NAMALWA (cell line): ENCODE results near the gene CDC42BPA.
"Not testable (repeated sequence)": the region's sequence is repeated elsewhere in the genome, so short reads cannot be mapped to it uniquely, and the experiment has no call there.

Source experiments
- DNase-seq: peaks from one replicate; pipeline ENCODE4 v3.0.0-alpha.2; 2015; ENCODE audit warnings: low spot score

CDC42BPA gene

DNA sequence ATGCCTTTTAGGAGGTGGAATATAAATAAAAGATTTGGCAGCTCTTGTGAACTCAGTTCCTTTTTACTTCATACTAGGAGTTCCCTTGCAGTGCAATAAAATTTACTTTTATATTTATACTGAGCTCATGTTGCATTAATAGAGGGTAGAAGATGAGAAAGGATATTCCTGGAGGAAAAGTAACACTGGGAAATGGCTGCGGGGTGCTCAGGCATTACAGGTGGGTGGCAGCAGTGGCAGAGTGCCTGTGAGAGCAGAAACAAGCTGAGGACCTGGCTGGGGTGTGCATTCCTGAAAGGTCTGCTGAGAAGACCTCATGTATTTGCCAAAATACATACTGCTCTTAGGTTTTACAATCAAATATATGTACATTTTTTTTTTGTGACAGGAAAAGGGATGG is 251.3 kb downstream of the CDC42BPA start:
- DNase-seq = no peak

DNA sequence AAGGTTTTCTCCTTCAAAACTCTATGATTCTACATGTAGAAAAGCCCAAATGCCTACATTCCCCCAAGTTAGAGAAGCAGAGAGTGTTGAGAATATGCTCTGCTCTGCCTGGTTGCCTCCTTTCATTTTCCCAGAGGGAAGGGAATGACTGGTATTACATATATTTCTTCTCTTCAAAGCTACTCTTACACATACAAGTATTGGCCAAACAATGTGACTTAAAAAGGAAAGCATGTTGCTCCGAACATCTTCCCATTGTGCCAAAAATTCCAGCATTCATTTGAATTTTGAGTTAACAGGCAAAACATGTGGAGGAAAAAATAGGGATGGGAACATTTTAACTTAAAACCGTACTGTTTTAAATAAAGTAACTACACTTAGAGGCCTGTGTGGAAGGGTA is 253.0 kb downstream of the CDC42BPA start:
- no peak for DNase-seq

DNA sequence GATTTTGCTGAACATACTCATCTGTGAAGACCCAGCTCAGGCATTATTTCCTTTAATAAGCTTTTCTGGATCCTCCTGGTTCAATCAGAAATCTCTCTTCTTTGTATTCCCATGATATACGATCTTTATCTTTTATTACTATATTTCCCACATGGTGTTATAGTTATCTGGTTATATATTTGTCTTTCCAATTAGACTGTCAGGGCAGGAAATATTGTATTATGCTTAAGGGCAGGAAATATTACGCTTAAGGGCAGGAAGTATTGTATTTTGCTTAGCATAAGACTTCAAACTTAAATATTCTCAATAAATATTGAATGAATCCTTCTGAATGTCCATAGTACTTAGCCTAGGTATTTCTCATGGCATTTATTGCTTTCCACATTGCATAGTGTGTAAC is 256.0 kb downstream of the CDC42BPA start:
- no peak for DNase-seq

DNA sequence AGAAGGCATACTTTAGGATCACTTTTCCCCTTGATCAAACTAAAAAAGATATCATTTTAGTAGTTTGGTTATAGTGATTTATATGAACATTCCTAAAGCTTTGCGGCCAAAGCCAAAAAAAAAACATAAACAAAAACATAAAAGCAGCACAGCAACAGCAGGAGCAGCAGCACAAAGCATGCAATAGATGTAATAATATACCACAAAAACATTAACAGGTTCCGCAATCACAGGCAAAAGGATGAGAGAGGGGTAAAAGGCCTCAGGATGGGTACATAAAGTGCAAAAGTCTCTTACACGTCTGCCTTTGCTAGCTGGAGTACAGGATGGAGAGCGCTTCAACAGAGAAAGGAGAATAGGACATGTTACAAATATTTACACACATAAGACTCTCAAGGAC is 259.2 kb downstream of the CDC42BPA start:
- no peak for DNase-seq

DNA sequence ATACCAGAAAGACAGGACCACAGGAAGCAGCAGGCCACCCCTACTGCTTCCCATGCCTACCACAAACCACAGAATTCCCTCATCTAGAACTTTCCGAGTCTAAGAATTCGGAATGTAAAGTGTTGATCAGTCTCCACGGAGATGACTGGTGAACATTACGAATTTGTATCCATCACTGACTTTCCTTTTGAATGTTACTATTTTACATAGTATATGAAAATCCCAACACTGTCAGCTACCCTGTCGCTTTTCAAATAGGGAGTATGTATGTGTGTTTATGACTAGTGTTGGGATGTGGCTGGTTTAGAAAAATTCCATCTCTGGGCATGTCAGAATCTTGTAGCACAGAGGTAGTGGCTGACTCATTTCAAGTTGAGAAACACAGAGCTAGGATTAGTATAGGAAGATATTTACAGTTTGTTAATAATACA is 260.0 kb downstream of the CDC42BPA start:
- no peak for DNase-seq

DNA sequence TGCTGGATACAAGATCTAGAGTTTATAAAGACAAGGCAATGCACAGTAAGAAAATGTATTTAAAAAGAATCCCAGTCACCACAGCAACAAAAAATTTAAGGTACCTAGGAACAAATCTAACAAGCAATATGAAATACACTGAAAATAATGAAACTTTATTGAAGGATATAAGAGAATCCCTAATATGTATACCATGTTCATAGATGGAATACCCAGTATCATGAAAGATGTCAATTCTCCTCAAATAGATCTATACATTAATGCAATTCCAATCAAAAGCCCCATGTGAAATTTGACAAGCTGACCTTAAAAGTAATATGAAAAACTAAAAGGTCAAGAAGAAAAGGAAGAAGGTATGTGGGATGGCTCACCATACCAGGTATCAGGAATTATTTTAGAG is 269.0 kb downstream of the CDC42BPA start:
- DNase-seq = no peak

DNA sequence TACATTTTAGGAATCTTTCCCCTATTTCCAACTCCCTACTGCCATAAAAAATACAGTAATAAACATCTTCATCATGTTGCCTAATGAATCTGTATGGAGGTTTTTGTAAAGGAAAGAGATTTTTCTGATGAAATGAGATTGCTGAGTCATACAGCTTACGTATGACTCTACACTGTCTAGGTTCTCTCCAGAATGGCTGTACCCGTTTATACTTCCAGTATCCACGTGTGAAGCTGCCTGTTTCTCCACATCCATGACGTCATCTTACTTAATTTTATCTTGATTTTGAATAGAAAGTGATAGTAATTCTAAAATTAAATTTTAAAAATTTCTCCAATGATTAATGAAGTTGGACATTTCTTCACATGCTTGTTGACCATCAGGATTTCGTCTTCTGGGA is 274.5 kb downstream of the CDC42BPA start:
- DNase-seq = no peak

DNA sequence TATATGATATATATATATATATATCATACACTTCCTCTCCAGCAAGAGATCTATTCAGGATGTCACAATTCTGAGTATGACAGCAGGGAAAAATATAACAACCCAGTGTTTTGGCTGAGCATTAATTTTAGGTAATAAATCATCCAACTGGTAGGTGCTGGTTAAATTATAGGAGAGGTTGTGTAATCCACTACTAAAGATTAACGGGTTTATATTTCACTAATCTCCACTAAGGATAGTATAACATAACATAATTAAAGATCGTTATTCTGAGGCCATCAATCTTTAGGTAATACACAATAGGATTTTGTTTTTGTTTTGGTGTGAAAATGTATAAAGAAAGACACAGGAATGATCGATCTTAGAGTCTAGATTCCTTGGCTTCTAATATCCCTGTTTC is 276.0 kb downstream of the CDC42BPA start:
- no peak for DNase-seq

DNA sequence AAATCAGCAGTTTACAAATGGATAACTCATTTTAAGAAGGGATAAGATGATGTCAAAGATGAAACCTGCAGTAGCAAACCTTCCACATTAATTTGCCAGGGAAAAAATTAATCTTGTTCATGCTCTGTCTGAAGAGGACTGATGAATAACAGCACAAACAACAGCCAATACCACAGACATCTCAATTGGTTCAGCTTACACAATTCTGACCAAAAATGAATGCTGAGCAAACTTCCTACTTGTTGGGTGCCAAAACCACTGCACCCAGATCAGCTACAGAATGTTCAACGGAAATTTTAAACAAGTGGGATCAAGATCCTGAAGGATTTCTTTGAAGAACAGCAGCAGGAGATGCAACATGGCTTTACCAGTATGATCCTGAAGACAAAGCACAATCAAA is 279.9 kb downstream of the CDC42BPA start:
- DNase-seq = no peak

DNA sequence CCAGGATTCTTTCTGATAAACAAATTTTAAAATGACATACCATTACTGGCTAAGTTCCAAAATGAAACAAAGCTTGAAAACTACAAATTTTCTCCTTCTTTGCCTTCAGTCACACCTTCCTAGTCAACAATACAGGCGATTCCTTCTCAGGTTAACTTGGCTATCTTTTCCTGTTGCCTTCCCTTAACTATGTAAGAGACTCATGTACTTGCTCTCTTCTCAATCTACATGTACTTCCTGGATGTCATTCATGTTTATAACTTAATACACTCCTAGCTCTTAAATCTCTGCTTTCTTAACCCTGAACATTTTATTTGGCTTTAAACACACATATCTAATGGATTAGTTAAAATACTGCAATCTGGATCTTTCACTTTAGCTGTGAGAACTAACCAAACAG is 281.2 kb downstream of the CDC42BPA start:
- DNase-seq = no peak

DNA sequence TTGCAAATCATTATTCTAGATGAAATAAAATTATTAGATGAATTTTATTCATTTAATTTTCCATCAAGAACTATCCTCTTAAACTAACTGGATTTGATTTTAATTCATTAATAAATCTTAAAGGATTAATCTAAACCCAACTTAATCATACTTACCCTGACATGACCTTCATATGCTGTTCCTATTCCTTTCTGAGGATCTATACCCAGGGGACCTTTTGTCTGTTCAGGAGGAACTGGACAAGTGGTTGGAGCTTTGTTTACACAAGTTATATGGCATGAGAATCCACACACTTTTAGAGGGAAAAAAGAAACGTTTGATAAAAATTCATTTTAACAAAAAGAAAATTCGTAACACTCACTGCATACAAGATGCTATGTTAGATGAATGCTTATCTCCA is 283.0 kb downstream of the CDC42BPA start:
- no peak for DNase-seq

DNA sequence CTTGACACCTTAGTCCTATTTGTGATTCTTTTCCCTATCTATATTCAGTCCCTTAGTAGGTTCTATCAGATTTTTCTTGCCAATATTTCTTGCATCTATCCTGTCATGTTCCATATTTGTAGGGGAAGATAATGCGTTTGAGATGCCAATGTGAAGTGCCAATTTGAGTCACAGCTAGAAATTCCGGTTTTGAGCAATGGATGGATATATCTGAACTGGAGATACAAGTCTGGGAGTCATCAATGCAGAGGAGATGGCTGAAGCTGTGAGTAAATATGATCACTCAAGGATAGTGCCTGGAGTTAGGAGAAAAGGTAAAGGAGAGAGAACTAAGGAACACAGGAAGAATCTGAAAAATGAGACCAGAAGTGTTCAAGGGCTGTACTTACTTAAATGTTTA is 284.4 kb downstream of the CDC42BPA start:
- DNase-seq = no peak

DNA sequence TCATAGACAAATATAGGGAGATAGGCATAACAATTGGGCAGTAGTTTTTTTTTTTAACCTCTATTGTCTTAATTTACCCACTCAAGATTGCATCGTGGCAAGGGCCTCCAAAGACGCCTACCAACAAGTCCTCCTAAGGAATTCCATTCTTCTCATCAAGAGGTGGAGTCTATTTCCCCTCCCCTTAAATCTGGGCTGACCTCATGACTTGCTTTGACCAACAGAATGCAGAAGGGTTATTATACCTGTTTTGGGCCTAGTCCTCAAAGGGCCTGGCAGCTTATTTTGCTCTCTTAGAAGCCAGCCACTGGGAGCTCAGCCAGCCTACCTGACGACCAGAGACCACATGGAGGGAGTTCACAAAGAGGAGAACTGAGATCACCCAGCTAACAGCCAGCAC is 285.9 kb downstream of the CDC42BPA start:
- no peak for DNase-seq

DNA sequence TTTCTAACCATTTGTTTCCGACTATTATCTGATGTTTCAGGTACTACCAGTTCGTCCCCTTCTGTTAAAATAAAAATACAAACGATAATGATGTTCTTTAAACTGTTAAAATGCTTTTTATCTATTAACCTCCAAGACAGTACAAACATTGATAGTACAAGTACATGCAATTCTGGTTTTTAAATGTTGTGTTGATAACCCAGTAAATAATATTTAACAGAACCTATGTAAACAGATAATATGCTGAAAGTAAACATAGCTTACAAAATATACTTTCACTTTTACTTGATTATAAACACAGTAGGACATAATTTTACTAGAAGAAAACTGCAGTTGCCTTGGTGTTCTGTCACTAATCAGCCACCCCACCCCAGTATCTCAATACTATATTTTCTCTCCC is 301.3 kb downstream of the CDC42BPA start:
- DNase-seq = no peak

DNA sequence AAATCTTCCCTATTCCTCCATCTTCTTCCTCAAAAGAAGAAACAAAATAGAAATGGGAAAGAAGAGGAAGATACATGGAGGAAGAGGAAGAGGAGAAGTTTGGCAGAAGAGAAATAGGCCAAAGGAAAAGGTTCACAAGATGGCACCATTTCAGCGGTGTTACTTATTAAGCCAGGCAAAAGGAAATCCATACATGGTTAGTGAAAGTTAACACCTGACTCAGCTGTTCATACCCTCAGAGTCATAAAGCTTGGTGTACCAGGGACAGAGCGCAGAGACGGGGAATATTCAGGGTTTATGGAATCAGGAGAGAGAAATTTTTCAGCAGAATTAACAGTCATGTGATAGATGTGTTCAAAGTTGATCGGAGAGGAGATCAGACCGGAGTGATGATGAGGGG is 307.6 kb downstream of the CDC42BPA start:
- no peak for DNase-seq

DNA sequence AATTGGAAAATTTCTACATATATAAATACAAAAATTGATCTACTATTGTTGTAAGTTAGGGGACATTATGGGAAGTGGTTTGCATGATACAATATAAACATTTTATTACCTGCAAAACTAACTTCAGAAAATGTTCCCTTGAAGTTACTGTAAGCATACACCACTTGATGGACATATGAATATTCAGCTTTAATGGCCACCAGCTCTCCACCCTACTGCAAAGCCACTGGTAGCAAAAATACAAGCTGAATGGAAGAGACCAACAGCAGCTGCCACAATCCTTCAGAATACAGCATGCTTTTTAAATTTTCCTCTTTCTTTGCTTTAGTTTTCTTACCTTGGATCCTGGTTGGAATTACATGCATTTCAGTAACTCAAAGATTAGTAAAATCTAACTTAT is 308.4 kb downstream of the CDC42BPA start:
- no peak for DNase-seq

DNA sequence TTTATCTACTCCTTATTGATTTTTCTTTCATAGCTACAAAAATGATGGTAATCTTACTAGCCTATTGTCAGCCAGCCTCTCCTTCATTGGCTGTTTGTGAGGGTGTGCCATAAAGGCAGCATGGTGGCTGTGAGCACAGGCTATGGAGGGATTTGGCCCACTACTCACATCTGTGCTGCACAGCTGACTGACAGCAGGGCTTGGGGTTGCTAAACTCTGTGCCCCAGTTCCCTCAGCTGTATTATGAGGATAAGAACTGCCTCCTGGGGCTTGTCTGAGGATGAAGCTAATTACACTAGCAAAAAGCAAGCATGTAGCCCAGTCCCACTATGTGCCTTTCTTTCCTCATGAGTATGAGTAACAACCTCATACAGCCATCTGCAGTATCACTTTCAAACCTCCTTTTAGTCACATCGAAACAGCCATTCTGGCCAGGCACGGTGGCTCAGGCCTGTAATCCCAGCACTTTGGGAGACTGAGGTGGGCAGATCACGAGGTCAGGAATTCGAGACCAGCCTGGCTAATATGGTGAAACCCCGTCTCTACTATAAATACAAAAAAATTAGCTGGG is 312.0 kb downstream of the CDC42BPA start:
- DNase-seq = no peak

DNA sequence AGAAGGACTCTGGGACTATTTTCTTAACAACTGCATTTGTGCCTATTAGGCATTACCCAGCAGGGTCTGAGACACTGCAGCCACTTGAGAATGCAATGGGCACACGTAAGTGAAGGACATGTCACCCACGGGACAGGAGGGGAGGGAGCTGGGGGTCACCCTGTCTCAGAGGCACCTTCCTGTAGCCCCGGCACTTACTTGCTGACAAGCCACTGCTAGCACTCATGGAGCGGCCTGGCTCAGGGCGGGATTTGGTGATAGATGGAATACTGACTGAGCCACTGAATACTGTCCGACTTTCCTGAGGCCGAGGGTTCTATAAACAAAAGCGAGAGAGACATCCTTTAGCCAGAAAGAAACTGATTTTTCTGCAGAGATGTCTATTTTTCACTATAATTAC is 313.5 kb downstream of the CDC42BPA start:
- no peak for DNase-seq

DNA sequence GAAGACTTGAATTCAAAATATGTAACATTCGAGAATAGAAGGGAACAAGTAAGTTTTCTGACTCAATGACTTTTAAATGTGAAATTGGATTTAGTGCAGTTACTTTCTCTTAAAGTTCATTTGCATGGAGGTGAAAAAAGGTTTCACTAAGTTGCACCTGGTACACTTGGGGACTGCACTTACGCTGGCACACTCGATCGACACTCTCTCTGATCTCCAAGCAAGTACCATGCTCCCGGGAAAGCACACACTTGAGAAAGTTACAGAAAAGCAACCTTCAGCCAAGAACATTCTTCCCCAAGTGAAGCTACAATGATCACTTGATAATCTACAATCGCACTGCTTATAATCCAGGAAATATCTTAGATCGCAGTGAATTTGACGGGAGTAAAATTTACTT is 315.1 kb downstream of the CDC42BPA start:
- no peak for DNase-seq

DNA sequence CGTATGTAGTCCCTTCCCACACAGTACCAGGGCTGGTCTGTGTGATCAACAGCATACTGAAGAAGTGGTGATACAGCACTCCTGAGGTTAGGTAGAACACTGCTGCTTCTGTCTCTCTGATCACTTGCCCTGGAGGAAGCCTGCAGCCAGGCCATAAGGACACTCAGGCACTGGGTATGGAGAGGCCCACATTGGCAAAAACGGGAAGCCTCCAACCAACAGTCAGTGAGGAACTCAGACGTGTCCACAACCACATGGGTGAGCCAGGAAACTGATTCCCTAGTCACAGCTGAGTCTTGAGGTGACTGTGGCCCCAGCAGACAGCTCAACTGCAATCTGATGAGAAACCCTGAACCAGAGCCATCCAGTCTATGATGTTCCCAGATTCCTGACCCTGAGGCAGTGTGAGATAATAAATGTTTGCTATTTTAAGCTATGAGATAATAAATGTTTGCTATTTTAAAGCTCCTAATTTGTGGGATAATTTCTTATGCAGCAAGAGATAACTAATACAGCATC is 315.7 kb downstream of the CDC42BPA start:
- DNase-seq = no peak

DNA sequence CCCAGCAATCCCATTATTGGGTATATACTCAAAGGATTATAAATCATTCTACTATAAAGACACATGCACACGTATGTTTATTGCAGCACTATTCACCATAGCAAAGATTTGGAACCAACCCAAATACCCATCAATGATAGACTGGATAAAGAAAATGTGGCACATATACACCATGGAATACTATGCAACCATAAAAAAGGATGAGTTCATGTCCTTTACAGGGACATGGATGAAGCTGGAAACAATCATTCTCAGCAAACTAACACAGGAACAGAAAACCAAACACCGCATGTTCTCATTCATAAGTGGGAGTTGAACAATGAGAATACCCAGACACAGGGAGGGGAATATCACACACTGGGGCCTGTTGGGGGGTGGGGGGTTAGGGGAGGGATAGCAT is 318.7 kb downstream of the CDC42BPA start:
- not testable (repeated sequence) for DNase-seq

DNA sequence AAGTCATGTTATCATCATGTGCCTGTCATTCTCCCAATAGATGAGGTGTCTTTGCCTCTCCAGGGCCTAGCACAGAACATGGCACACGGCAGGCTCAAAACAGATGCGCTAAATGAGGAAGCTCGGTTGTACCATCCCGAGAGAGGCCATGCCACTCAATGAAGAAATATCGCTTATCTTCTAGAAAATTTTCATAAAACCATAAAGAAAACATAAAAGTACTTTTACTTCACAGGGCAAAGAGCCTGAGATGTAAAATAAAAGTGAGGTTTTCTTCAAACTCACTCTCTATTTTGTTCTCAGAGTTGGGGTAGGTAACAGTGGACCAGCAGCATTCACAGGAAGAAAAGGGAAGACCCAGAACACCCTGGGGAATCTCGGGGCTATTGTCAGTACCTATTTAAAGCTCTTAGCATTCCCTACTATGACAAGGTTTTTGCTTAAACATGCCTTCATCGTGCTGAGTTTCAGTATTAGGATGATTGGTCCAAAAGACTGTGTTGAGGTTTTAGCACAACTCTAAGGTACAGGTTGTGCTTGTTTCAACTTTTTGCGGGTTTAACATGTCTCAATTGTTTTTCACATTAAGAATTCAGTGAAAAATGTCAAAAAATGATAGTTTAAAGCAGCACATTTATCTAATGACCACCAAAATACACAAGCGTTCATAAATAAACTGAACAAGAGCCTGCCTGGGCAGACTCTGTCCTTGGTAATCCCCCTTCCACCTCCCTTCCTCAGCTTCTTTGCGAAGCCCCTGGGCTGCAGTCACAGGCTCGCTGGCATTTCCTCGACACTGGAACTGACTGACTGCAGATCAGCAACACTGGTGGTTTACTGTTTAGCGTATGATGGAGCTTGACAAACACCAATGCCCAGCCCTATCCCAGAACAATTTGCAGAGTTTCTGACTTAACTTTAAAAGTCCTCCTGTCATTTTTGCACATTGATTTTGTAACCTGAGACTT is 322.6 kb downstream of the CDC42BPA start:
- no peak for DNase-seq

DNA sequence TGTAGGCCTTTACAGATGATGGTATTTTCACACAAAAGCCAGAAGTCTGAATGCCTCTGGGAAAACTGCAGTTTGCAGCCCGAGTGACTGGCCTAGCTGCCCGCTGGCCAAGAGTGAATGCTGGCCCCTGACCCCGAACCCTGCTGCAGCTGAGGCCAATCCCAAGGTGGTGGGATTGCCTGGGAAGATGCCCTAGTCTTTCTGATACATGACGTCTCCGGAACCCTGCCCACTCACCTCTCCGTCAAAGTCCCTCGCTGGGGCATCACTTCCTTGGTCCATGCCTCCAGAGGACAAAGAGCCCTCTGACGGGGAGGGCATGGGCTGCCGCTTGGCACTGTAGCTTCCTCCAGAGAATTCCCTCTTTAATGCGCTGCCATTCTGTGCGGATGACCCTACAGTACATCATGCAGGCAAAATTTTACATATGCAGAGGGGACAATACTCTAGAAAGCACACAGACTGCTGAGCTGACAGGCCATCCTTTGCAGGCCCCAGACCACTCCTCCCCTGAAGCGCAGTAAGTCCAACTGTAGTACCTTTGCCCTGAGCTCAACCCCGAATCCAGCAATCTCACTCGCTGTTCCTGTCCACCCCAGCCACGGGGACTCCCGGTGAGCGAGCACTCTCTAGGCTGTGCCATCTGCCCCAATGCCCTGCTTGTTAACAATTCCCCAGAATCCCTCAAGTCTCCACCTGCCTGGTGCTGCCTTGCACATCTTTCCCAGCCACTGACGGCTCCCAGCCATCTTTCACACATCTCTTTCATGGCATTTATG is 323.5 kb downstream of the CDC42BPA start:
- no peak for DNase-seq
